ENCODE measurements around the gene NRM. TPM values are rescaled to one million over a fixed set of nuclear protein-coding genes. Genes with fewer than 3 reads are reported as not detected.
"Not testable (repeated sequence)": the region's sequence is repeated elsewhere in the genome, so short reads cannot be mapped to it uniquely, and the experiment has no call there.

Gene NRM
- total RNA-seq, 4 donors from 2014 or later = 2.7 to 13.8 (median 2.7) TPM; not detected in 1

DNA sequence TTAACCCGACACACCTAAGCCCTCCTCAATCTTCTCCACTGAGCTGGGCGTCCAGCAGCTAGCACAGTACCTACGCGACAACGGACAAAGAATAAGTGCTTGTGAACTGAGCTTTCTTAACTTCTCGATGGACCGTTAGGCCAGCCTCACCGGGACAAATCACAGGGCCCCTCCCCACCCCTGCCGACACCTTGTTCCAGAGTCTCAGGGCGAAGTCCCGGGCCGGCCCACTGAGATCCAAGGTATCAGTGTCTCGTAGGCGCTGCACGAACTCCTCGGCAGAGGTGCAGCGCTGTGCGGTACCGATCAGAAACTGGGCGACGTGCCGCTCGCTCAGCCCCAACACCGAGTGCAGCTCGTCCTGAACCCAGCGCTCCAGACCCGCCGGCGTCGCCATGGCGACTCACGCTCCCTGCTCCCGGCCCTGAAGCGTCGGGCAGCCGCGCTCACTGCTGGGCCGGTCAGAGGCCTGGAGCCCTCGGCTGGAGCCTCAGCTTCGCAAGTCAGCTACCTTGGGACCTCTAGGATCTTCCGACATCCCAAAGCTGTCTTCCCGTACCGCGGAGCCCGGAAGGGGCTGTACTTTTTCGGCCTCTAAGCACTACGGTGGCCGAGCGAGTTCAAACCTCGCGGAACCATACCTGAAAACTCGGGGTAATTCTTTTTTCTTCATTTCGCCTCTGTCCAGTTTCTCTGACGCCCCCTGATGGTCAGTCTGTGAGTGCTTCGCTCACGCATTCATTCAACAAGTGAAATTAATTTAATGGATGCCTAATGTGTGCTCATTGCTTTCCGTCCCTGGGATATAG lies 18.1 kb downstream of the NRM start, which contains the start of gene DHX16:
TSS of gene DHX16 (minus strand) at position 562 of the 809 bp plus-strand sequence. CDS start at position 397, 165 bp downstream.
- H3K27ac ChIP-seq = peak within 1 kb of the TSS; percentile 84 to 93 (median 90)
- 0 to 1% methylated on average over 10 to 42 of the region's 57 CpGs for WGBS, 2 donors (ENCODE audit: low coverage in 1 of 2)
- peak; percentile 97 for DNase-seq
- peaks cover 6 to 21% (median 16%) of the 10 kb centered on the region in 4 donors for H3K4me1 ChIP-seq
- in situ Hi-C loops (cut with MboI; ENCODE audit: low pct_ligation_motif_present in 1 of 4, low pct_unique_long_range_greater_than_20kb in 1 of 4, low sequenced_read_pairs in 3 of 4) (loop anchor here in 1 of 4 donors (10.0 kb wide), 1 partner anchor 48 kb away; the partner anchor contains the start of gene ATAT1), intact Hi-C loops (cut with DNase I; ENCODE audit: low total_unique reads) (loop anchor here (10.0 kb wide), 1 partner anchor 212 kb away; the partner anchor contains the start of gene DDR1)
- H3K4me3 ChIP-seq = peak within 1 kb of the TSS; percentile 86 to 98 (median 92)
- H3K27me3 ChIP-seq = no peaks in the 10 kb centered on the region
- TF ChIP-seq, protein P1, sequence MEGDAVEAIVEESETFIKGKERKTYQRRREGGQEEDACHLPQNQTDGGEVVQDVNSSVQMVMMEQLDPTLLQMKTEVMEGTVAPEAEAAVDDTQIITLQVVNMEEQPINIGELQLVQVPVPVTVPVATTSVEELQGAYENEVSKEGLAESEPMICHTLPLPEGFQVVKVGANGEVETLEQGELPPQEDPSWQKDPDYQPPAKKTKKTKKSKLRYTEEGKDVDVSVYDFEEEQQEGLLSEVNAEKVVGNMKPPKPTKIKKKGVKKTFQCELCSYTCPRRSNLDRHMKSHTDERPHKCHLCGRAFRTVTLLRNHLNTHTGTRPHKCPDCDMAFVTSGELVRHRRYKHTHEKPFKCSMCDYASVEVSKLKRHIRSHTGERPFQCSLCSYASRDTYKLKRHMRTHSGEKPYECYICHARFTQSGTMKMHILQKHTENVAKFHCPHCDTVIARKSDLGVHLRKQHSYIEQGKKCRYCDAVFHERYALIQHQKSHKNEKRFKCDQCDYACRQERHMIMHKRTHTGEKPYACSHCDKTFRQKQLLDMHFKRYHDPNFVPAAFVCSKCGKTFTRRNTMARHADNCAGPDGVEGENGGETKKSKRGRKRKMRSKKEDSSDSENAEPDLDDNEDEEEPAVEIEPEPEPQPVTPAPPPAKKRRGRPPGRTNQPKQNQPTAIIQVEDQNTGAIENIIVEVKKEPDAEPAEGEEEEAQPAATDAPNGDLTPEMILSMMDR (IDR thresholded peaks at IDR 0.05) = peak; percentile 79 to 94 (median 88)
- peak; percentile 73 to 89 (median 81) for TF ChIP-seq POLR2AphosphoS5 (IDR thresholded peaks at IDR 0.05)
- TF ChIP-seq POLR2A (IDR thresholded peaks at IDR 0.05) = peak; percentile 65
- no peak for TF ChIP-seq EP300 (IDR thresholded peaks at IDR 0.05; ENCODE audit: low read depth)
- no peaks in the 10 kb centered on the region for H3K9me3 ChIP-seq
- peaks cover 0 to 25% (median 8%) of the 10 kb centered on the region in 4 donors for H3K36me3 ChIP-seq

DNA sequence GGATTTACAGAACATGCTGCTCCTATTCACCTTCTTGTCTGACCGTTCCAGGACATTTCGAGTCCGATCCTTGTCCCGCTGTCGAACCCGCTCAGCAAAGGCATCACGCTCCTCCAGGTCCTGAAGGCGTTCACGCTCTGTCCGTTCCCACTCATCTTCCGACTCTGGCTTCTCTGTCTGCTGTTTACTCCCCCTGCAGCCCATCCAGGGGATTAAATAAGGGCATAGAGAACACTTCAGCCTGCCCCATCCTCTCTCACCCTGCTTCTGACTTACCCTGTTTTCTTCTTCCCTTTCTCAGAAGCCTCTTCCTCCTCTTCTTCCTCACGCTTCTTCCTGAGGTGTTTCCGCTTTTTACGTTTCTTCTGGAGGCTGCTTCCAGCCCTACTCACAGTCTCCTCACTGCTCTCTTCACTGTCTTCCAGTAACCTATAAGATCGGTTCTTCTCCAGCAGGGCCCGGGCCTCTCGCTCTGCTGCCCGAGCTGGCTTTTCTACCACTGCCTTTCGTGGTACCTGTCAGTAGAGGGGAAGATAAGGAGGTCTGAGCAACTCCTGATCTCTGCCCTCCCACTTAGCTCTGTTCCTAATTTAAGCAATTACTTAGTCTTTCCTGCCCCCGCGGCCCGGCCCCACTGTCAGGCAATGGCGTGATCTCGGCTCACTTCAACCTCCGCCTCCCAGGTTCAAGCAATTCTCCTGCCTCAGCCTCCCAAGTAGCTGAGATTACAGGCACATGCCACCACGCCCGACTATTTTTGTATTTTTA lies 19.8 kb downstream of the NRM start:
- DNase-seq = no peak
- Histone ChIP-seq H3K36me3 (peaks cover 0 to 21% (median 8%) of the 10 kb centered on the region in 4 donors), H3K27me3 (no peaks in the 10 kb centered on the region), H3K4me1 (peaks cover 6 to 21% (median 16%) of the 10 kb centered on the region in 4 donors), H3K27ac (no peak overlapping the region), H3K4me3 (no peak overlapping the region), H3K9me3 (no peaks in the 10 kb centered on the region)
- WGBS, 2 donors (ENCODE audit: low coverage in 1 of 2) = 82 to 92% methylated on average over 19 to 27 of the region's 27 CpGs
- intact Hi-C loops (cut with DNase I; ENCODE audit: low total_unique reads) = loop anchor here (10.0 kb wide), 1 partner anchor 214 kb away; the partner anchor contains the start of gene DDR1
- TF ChIP-seq, protein P1 (IDR thresholded peaks at IDR 0.05) = no peak
- no peak for TF ChIP-seq POLR2A (IDR thresholded peaks at IDR 0.05)
- no peak for TF ChIP-seq EP300 (IDR thresholded peaks at IDR 0.05; ENCODE audit: low read depth)
- TF ChIP-seq POLR2AphosphoS5 (IDR thresholded peaks at IDR 0.05) = no peak
- in situ Hi-C loops (cut with MboI; ENCODE audit: low pct_ligation_motif_present in 1 of 4, low pct_unique_long_range_greater_than_20kb in 1 of 4, low sequenced_read_pairs in 3 of 4) = loop anchor here in 1 of 4 donors (10.0 kb wide), 1 partner anchor 46 kb away; the partner anchor contains the start of gene ATAT1

DNA sequence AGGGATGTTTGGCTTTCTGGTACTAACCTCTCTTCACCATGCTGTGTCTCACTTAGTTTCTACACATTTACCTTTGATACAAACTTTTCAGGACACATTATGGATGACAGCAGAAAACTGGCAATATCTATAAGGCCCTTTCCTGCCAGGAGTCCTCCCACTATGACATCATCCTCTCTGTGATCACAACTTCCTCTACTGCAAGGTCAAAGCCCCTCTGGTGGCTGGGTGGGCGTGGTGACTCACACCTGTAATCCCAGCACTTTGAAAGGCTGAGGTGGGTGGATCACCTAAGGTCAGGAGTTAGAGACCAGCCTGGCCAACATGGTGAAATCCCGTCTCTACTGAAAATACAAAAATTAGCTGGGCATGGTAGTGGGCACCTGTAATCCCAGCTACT lies 24.5 kb downstream of the NRM start:
- peaks cover 0 to 63% (median 30%) of the 10 kb centered on the region in 4 donors for H3K36me3 ChIP-seq
- in situ Hi-C loops (cut with MboI; ENCODE audit: low pct_ligation_motif_present in 1 of 4, low pct_unique_long_range_greater_than_20kb in 1 of 4, low sequenced_read_pairs in 3 of 4); H3K27me3 ChIP-seq; DNase-seq; intact Hi-C loops (cut with DNase I; ENCODE audit: low total_unique reads); H3K4me3 ChIP-seq; H3K27ac ChIP-seq; H3K9me3 ChIP-seq; H3K4me1 ChIP-seq: not testable (repeated sequence)
- WGBS, 2 donors (ENCODE audit: low coverage in 1 of 2) = 73% methylated on average over 2 of the region's 2 CpGs; no CpG with 5 or more reads in 1 of the 2 donors

DNA sequence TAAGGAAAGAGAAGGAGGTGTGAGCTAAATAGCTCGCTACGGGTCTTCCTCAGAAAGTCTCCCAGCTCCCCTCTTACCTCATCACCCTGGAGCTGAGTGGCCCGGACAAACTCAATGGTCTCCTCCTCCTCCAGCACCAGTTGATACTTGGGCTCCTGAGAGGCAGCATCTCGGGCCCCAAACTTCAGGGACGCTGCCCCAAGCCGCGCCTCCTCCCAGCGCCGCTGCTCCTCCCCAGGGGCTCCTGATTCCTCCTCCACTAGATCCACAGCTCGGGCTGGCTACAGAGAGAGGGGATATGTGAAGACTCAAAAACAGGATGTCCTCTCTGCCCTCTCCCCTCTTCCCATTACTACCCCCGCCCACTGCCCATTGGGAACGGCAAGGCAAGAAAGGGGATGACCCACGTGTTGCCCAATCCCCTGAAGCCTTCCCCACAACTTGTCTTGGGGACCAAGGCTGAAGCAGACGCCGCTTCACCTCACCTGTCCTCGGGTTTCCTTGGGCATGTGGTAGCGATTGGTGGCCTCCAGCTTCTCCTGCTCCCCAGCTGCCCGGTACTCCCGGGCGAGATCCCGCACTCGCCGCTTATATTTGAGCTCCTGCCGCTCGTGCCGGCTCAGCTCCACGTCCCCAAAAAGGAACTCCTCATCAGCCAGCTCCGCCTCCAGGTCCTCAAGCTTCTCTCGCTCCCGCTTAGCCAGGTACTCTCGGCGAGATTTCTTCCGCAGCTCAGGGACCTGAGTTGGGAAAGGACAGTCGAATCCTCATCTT lies 25.6 kb downstream of the NRM start:
- no peak overlapping the region for H3K27ac ChIP-seq
- in situ Hi-C loops (cut with MboI; ENCODE audit: low pct_ligation_motif_present in 1 of 4, low pct_unique_long_range_greater_than_20kb in 1 of 4, low sequenced_read_pairs in 3 of 4) = no loop called here
- TF ChIP-seq, protein P1 (IDR thresholded peaks at IDR 0.05) = no peak
- TF ChIP-seq POLR2AphosphoS5 (IDR thresholded peaks at IDR 0.05) = no peak
- TF ChIP-seq EP300 (IDR thresholded peaks at IDR 0.05; ENCODE audit: low read depth) = no peak
- TF ChIP-seq POLR2A (IDR thresholded peaks at IDR 0.05) = no peak
- 93 to 95% methylated on average over 13 to 34 of the region's 34 CpGs for WGBS, 2 donors (ENCODE audit: low coverage in 1 of 2)
- H3K27me3 ChIP-seq = no peaks in the 10 kb centered on the region
- H3K4me1 ChIP-seq = no peaks in the 10 kb centered on the region
- DNase-seq = no peak
- no peaks in the 10 kb centered on the region for H3K9me3 ChIP-seq
- peaks cover 0 to 68% (median 32%) of the 10 kb centered on the region in 4 donors for H3K36me3 ChIP-seq
- H3K4me3 ChIP-seq = no peak overlapping the region
- intact Hi-C loops (cut with DNase I; ENCODE audit: low total_unique reads) = no loop called here

DNA sequence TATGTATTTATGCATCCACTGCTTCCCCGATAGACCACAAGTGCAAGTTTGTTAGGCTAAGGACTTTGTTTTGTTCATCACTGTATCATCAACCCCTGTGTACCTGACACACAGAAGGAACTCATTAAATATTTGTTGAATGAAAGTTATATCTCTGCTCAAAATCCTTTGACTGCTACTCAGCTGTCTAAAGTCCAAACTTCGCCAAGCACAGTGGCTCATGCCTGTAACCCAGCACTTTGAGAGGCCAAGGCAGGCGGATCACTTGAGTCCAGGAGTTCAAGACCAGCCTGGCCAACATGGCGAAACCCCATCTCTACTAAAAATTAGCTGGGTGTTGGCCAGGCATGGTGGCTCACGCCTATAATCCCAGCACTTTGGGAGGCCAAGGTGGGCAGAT lies 32.9 kb downstream of the NRM start:
- H3K27me3 ChIP-seq; in situ Hi-C loops (cut with MboI; ENCODE audit: low pct_ligation_motif_present in 1 of 4, low pct_unique_long_range_greater_than_20kb in 1 of 4, low sequenced_read_pairs in 3 of 4); H3K4me1 ChIP-seq; DNase-seq; intact Hi-C loops (cut with DNase I; ENCODE audit: low total_unique reads); H3K9me3 ChIP-seq; H3K27ac ChIP-seq; H3K4me3 ChIP-seq: not testable (repeated sequence)
- peaks cover 0 to 74% (median 37%) of the 10 kb centered on the region in 4 donors for H3K36me3 ChIP-seq
- WGBS, 2 donors (ENCODE audit: low coverage in 1 of 2) = 91 to 100% methylated on average over 1 to 5 of the region's 5 CpGs

Data from transverse colon (tissue), 4 donors.